Measurements from ENCODE around the gene PPP1R3F. TPM values are rescaled to one million over a fixed set of nuclear protein-coding genes. Genes with fewer than 3 reads are reported as not detected.

The PPP1R3F gene
- polyA plus RNA-seq, 1 donor from 2014 or later, result 21.0 TPM

GRCh38 chrX:49308604-49309269 is 39.1 kb downstream of the PPP1R3F start:
- H3K4me3 ChIP-seq (ENCODE audit: low read length), result no peak overlapping the region
- no peaks in the 10 kb centered on the region for H3F3A ChIP-seq (ENCODE audit: insufficient read depth, low read length, poor library complexity, severe bottlenecking)
- H3K36me3 ChIP-seq (ENCODE audit: insufficient read depth, low read length), result no peaks in the 10 kb centered on the region
- H4K20me1 ChIP-seq (ENCODE audit: insufficient read depth), result no peaks in the 10 kb centered on the region
- no peak overlapping the region for H3K9ac ChIP-seq (ENCODE audit: low read length)
- H3K9me2 ChIP-seq (ENCODE audit: insufficient read depth, low read length), result no peaks in the 10 kb centered on the region
- no peak overlapping the region for H3K4me2 ChIP-seq (ENCODE audit: low read length)
- H2AFZ ChIP-seq (ENCODE audit: low read depth, low read length), result no peak overlapping the region
- H3K27ac ChIP-seq (ENCODE audit: low read length), result no peak overlapping the region
- no peak for TF ChIP-seq SMC3 (conservative IDR thresholded peaks at IDR 0.05; ENCODE audit: poor library complexity)
- no peak for TF ChIP-seq TAF1 (IDR thresholded peaks at IDR 0.05; ENCODE audit: low read depth)
- TF ChIP-seq RAD21 (conservative IDR thresholded peaks at IDR 0.05), result no peak
- no peak for TF ChIP-seq EP300 (conservative IDR thresholded peaks at IDR 0.05; ENCODE audit: poor library complexity, severe bottlenecking)
- no peak for TF ChIP-seq EZH2 (IDR thresholded peaks at IDR 0.05; ENCODE audit: borderline replicate concordance, insufficient read depth, low read length, poor library complexity, severe bottlenecking)
- TF ChIP-seq REST (IDR thresholded peaks at IDR 0.05; ENCODE audit: borderline replicate concordance), result no peak
- no peak for TF ChIP-seq POLR2AphosphoS5 (IDR thresholded peaks at IDR 0.05)
- no peak for TF ChIP-seq MXI1 (conservative IDR thresholded peaks at IDR 0.05; ENCODE audit: poor library complexity, severe bottlenecking)
- no peak for TF ChIP-seq CTCF (IDR thresholded peaks at IDR 0.05; ENCODE audit: poor library complexity, severe bottlenecking)
- H3K9me3 ChIP-seq (ENCODE audit: low read length), result no peaks in the 10 kb centered on the region
- H3K79me2 ChIP-seq (replicated peaks; ENCODE audit: insufficient read depth, low read length), result no peaks in the 10 kb centered on the region
- no peaks in the 10 kb centered on the region for H3K27me3 ChIP-seq (ENCODE audit: insufficient read depth, low read depth, low read length)

GRCh38 chrX:49309401-49309981 is 39.9 kb downstream of the PPP1R3F start:
- Histone ChIP-seq H3K27me3 (ENCODE audit: insufficient read depth, low read depth, low read length) (no peaks in the 10 kb centered on the region), H2AFZ (ENCODE audit: low read depth, low read length) (no peak overlapping the region), H3K9ac (ENCODE audit: low read length) (no peak overlapping the region), H4K20me1 (ENCODE audit: insufficient read depth) (no peaks in the 10 kb centered on the region), H3K9me2 (ENCODE audit: insufficient read depth, low read length) (no peaks in the 10 kb centered on the region), H3K9me3 (ENCODE audit: low read length) (no peaks in the 10 kb centered on the region), H3K27ac (ENCODE audit: low read length) (no peak overlapping the region), H3F3A (ENCODE audit: insufficient read depth, low read length, poor library complexity, severe bottlenecking) (no peaks in the 10 kb centered on the region), H3K36me3 (ENCODE audit: insufficient read depth, low read length) (no peaks in the 10 kb centered on the region), H3K79me2 (replicated peaks; ENCODE audit: insufficient read depth, low read length) (no peaks in the 10 kb centered on the region), H3K4me2 (ENCODE audit: low read length) (no peak overlapping the region), H3K4me3 (ENCODE audit: low read length) (no peak overlapping the region)
- TF ChIP-seq CTCF (IDR thresholded peaks at IDR 0.05; ENCODE audit: poor library complexity, severe bottlenecking), result no peak
- TF ChIP-seq POLR2AphosphoS5 (IDR thresholded peaks at IDR 0.05), result no peak
- no peak for TF ChIP-seq EP300 (conservative IDR thresholded peaks at IDR 0.05; ENCODE audit: poor library complexity, severe bottlenecking)
- no peak for TF ChIP-seq SMC3 (conservative IDR thresholded peaks at IDR 0.05; ENCODE audit: poor library complexity)
- TF ChIP-seq REST (IDR thresholded peaks at IDR 0.05; ENCODE audit: borderline replicate concordance), result no peak
- no peak for TF ChIP-seq TAF1 (IDR thresholded peaks at IDR 0.05; ENCODE audit: low read depth)
- no peak for TF ChIP-seq RAD21 (conservative IDR thresholded peaks at IDR 0.05)
- no peak for TF ChIP-seq EZH2 (IDR thresholded peaks at IDR 0.05; ENCODE audit: borderline replicate concordance, insufficient read depth, low read length, poor library complexity, severe bottlenecking)
- no peak for TF ChIP-seq MXI1 (conservative IDR thresholded peaks at IDR 0.05; ENCODE audit: poor library complexity, severe bottlenecking)

Measured in neural cell (in vitro differentiated cells).